Lung (tissue), 12 donors: Measurements from ENCODE around the gene VSIG10L2. TPM values are rescaled to one million over a fixed set of nuclear protein-coding genes. Genes with fewer than 3 reads are reported as not detected.

Source experiments
- ATAC-seq: fragments of 200-7000 bp; cut with Tn5 transposase; one replicate; pipeline ENCODE4 v1.9.1; 2020; ENCODE audit warnings: moderate number of reproducible peaks; ENCODE audit not compliant: insufficient read depth, low FRiP score
- DNase-seq, 3 donors: peaks; one replicate each; pipeline ENCODE4 v3.0.0-alpha.2; 2013 to 2017
- H3K27ac ChIP-seq, 2 donors: one replicate each; pipeline ENCODE4 v1.5.1; 2013; ENCODE audit warnings: mild to moderate bottlenecking in 2 of 2, moderate library complexity in 2 of 2, control low read depth in 1 of 2, inconsistent platforms in 1 of 2, low read depth in 1 of 2, low read length in 1 of 2
- H3K27me3 ChIP-seq, 3 donors: one replicate each; pipeline ENCODE4 v1.5.1; 2013; ENCODE audit warnings: low read length in 2 of 3; ENCODE audit not compliant: control insufficient read depth in 3 of 3, insufficient read depth in 3 of 3
- H3K36me3 ChIP-seq, 4 donors: one replicate each; pipeline ENCODE4 v1.5.1; 2013; ENCODE audit warnings: low read length in 4 of 4, mild to moderate bottlenecking in 1 of 4, moderate library complexity in 1 of 4; ENCODE audit not compliant: control insufficient read depth in 4 of 4, insufficient read depth in 4 of 4
- H3K4me1 ChIP-seq, 5 donors: one replicate each; pipeline ENCODE4 v1.5.1; 2013; ENCODE audit warnings: low read length in 5 of 5, mild to moderate bottlenecking in 2 of 5, moderate library complexity in 1 of 5; ENCODE audit not compliant: control insufficient read depth in 5 of 5, insufficient read depth in 5 of 5
- H3K4me3 ChIP-seq: one replicate; pipeline ENCODE4 v1.5.1; 2013; ENCODE audit warnings: mild to moderate bottlenecking, control low read depth, moderate library complexity
- H3K9ac ChIP-seq, 2 donors: one replicate each; pipeline ENCODE4 v1.5.1; 2013; ENCODE audit warnings: low read length in 2 of 2, control low read depth in 1 of 2; ENCODE audit not compliant: insufficient read depth in 1 of 2
- H3K9me3 ChIP-seq, 4 donors: one replicate each; pipeline ENCODE4 v1.5.1; 2013; ENCODE audit warnings: low read length in 3 of 4, mild to moderate bottlenecking in 1 of 4, moderate library complexity in 1 of 4; ENCODE audit not compliant: control insufficient read depth in 4 of 4, insufficient read depth in 3 of 4
- CTCF ChIP-seq: IDR thresholded peaks from 2 replicates; pipeline ENCODE4 v1.5.1; 2012; ENCODE audit warnings: mild to moderate bottlenecking; ENCODE audit errors: control extremely low read depth, extremely low read depth
- WGBS, 2 donors: extraction: QIAGEN DNeasy Blood & Tissue Kit; methylation state at CpG; one replicate each; pipeline ENCODE4 v1.1.7; 2013; 5-methylcytosine and 5-hydroxymethylcytosine counted together
- polyA plus RNA-seq, 2 donors: library from polyadenylated mRNA; stranded (reverse); fragments of 200-250 nt; gene quantifications; one replicate each; pipeline ENCODE4 v1.2.1, GENCODE V29; 2013
- total RNA-seq, 2 donors: library from RNA; depleted of rRNA in 1 of 2; stranded (reverse); fragments of >200 nt in 1 of 2; gene quantifications; one replicate each; pipeline ENCODE4 v1.2.1, GENCODE V29; 2014 to 2021
- donor health status: control.
- donor health status: control.
- donor health status: Bipolar disorder and iron deficiency.
- donor health status: healthy.
- donor health status: DM: yes; HTN: yes; CAD: no.

The VSIG10L2 gene
- total and polyA plus RNA-seq, 4 donors, result 0.18 to 0.43 (median 0.30) TPM

DNA sequence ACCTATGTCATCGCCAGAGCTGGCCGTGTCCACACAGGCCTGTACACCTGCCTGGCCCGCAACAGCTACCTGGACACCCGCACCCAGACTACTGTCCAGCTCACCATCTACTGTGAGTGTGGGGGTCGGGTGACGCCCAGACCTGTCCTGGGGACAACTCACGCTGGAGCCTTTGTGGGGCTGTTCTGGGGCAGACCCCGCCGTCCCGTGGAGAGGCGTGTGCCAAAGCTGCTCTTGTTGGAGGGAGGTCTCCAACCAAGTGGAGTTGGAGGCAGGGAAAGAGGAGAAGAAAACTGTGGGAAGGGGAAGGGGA, 4.3 kb downstream of the VSIG10L2 start:
- Histone ChIP-seq H3K9ac (no peak overlapping the region), H3K36me3 (no peaks in the 10 kb centered on the region), H3K27ac (no peak overlapping the region), H3K27me3 (peaks cover 0 to 6% (median 0%) of the 10 kb centered on the region in 3 donors), H3K9me3 (no peaks in the 10 kb centered on the region), H3K4me1 (peaks cover 3 to 23% (median 8%) of the 10 kb centered on the region in 5 donors), H3K4me3 (no peak overlapping the region)
- DNase-seq (no peak), ATAC-seq (no peak)
- 93 to 94% methylated on average over 11 of the region's 11 CpGs for WGBS, 2 donors
- no peak for TF ChIP-seq CTCF

GRCh38 chr11:125950696-125951651, 5.1 kb downstream of the VSIG10L2 start:
- Histone ChIP-seq H3K4me1 (peaks cover 3 to 23% (median 8%) of the 10 kb centered on the region in 5 donors), H3K4me3 (no peak overlapping the region), H3K27ac (no peak overlapping the region), H3K27me3 (peaks cover 0 to 5% (median 0%) of the 10 kb centered on the region in 3 donors), H3K36me3 (no peaks in the 10 kb centered on the region), H3K9me3 (no peaks in the 10 kb centered on the region), H3K9ac (no peak overlapping the region)
- TF ChIP-seq CTCF, result no peak
- DNase-seq (peak; percentile 88 to 95 (median 93)), ATAC-seq (no peak)
- 78 to 86% methylated on average over 15 of the region's 15 CpGs for WGBS, 2 donors

GRCh38 chr11:125951731-125952130, 5.9 kb downstream of the VSIG10L2 start:
- DNase-seq, result no peak
- Histone ChIP-seq H3K9me3 (no peaks in the 10 kb centered on the region), H3K9ac (no peak overlapping the region), H3K4me1 (peaks cover 3 to 23% (median 8%) of the 10 kb centered on the region in 5 donors), H3K27ac (no peak overlapping the region), H3K27me3 (peaks cover 0 to 5% (median 0%) of the 10 kb centered on the region in 3 donors), H3K4me3 (no peak overlapping the region), H3K36me3 (no peaks in the 10 kb centered on the region)
- ATAC-seq, result no peak
- no peak for TF ChIP-seq CTCF
- WGBS, 2 donors, result 73 to 79% methylated on average over 11 of the region's 11 CpGs
